HepG2 (cell line): ENCODE results near the gene TMBIM1. TPM values are rescaled to one million over a fixed set of nuclear protein-coding genes. Genes with fewer than 3 reads are reported as not detected.
A peak's percentile ranks its signal among the peaks of the same experiment; 100 is the strongest.

Experiments
- ATAC-seq: fragments of 200-7000 bp; cut with Tn5 transposase; 3 replicates; pipeline ENCODE4 v1.9.1; 2020; ENCODE audit warnings: mild to moderate bottlenecking, moderate library complexity
- BruUV-seq: library from RNA; stranded (reverse); fragments of 400-500 nt; replicated peaks from 2 replicates; lab custom pipeline; 2021; lab: Mats Ljungman, UMichigan
- CTCF ChIA-PET: fragments of 300-600 bp; formaldehyde crosslinking; extraction: SDS; loops from one replicate; lab custom pipeline; 2021; ENCODE audit warnings: low total read pairs, inconsistent platforms, low intra/inter-chr PET ratio; lab: Yijun Ruan, JAX
- POLR2A ChIA-PET: fragments of 350-600 bp; sonication (Branson Sonifier 250); formaldehyde crosslinking; loops from one replicate; lab custom pipeline; 2020; ENCODE audit warnings: antibody characterized with exemption, inconsistent platforms; lab: Yijun Ruan, JAX
- DNase-seq: peaks from one replicate; pipeline ENCODE4 v3.0.0-alpha.2; 2015; ENCODE audit warnings: low spot score
- FAIRE-seq: peaks from 3 replicates; lab custom pipeline; 2011; peaks lifted over from hg19 to GRCh38; lab: Jason Lieb, UNC
- H2AFZ ChIP-seq: one replicate; pipeline ENCODE4 v1.6.1; 2011; ENCODE audit warnings: low read length, inconsistent platforms
- H3K27ac ChIP-seq: fragments of 300-600 bp; 3 replicates; pipeline ENCODE4 v1.8.0; 2011; ENCODE audit warnings: mixed run types, mild to moderate bottlenecking, mixed read lengths, low read length, inconsistent platforms; ENCODE audit not compliant: insufficient read depth; ENCODE audit errors: extremely low read length
- H3K27me3 ChIP-seq, 2 experiments: fragments of 200-600 bp in 1 of 2; 2 replicates in 1 of 2; 3 replicates in 1 of 2; pipeline versions ENCODE4 v1.6.0 to v1.8.0; 2011; ENCODE audit warnings: low read length in 2 of 2, mild to moderate bottlenecking in 2 of 2, moderate library complexity in 2 of 2, inconsistent platforms in 1 of 2; ENCODE audit not compliant: insufficient read depth in 2 of 2, control insufficient read depth in 1 of 2
- H3K36me3 ChIP-seq, 2 experiments: fragments of 200-600 bp in 1 of 2; replicated peaks in 1 of 2; 2 replicates in 1 of 2; 3 replicates in 1 of 2; pipeline versions ENCODE4 v1.5.1 to v1.8.0; 2011; ENCODE audit warnings: low read length in 2 of 2, inconsistent platforms in 1 of 2; ENCODE audit not compliant: insufficient read depth in 2 of 2, control insufficient read depth in 1 of 2
- H3K4me1 ChIP-seq: 2 replicates; pipeline ENCODE4 v1.5.1; 2012; ENCODE audit warnings: low read length, inconsistent platforms; ENCODE audit not compliant: insufficient read depth
- H3K4me2 ChIP-seq: 2 replicates; pipeline ENCODE4 v1.6.0; 2011; ENCODE audit warnings: low read depth, low read length, inconsistent platforms
- H3K4me3 ChIP-seq, 3 experiments: fragments of 200-600 bp in 1 of 3; sonication (generic), shearing (Covaris generic) in 1 of 3; replicated peaks in 1 of 3; 2 replicates each; pipeline ENCODE4 v1.5.1; 2011 to 2016; ENCODE audit warnings: low read length in 3 of 3, inconsistent platforms in 2 of 3, low read depth in 2 of 3, mild to moderate bottlenecking in 2 of 3, control low read depth in 1 of 3, mixed read lengths in 1 of 3; ENCODE audit not compliant: insufficient read depth in 1 of 3
- H3K79me2 ChIP-seq: one replicate; pipeline ENCODE4 v1.6.1; 2011; ENCODE audit warnings: low read length, inconsistent platforms; ENCODE audit not compliant: insufficient read depth
- H3K9ac ChIP-seq: 2 replicates; pipeline ENCODE4 v1.6.0; 2011; ENCODE audit warnings: mild to moderate bottlenecking, low read depth, low read length, inconsistent platforms; ENCODE audit not compliant: insufficient read depth
- H3K9me3 ChIP-seq: 2 replicates; pipeline ENCODE4 v1.5.1; 2012; ENCODE audit warnings: mild to moderate bottlenecking, low read length
- H4K20me1 ChIP-seq: 2 replicates; pipeline ENCODE4 v1.6.0; 2011; ENCODE audit warnings: inconsistent platforms, mild to moderate bottlenecking, low read length, moderate library complexity; ENCODE audit not compliant: insufficient read depth
- HDAC1 ChIP-seq: sonication (generic); formaldehyde crosslinking; IDR thresholded peaks from 2 replicates; pipeline ENCODE4 v1.5.1; 2020; ENCODE audit warnings: mild to moderate bottlenecking, missing genetic modification reagents
- HNRNPLL ChIP-seq: fragments of 200-400 bp; formaldehyde crosslinking; IDR thresholded peaks from 2 replicates; pipeline ENCODE4 v1.6.1; 2017; ENCODE audit warnings: mild to moderate bottlenecking, low read depth, low read length; ENCODE audit not compliant: poor library complexity, severe bottlenecking
- MAFG ChIP-seq: sonication (generic); formaldehyde crosslinking; IDR thresholded peaks from 2 replicates; pipeline ENCODE4 v1.5.1; 2020; ENCODE audit warnings: mild to moderate bottlenecking, missing genetic modification reagents
- NCOA1 ChIP-seq: sonication (generic); formaldehyde crosslinking; IDR thresholded peaks from 2 replicates; pipeline ENCODE4 v1.9.0; 2021; ENCODE audit warnings: missing genetic modification reagents
- NPAS2 ChIP-seq: sonication (generic); formaldehyde crosslinking; IDR thresholded peaks from 2 replicates; pipeline ENCODE4 v1.8.0; 2022; ENCODE audit warnings: mild to moderate bottlenecking, missing genetic modification reagents, borderline replicate concordance
- PITX1 ChIP-seq: sonication (generic); formaldehyde crosslinking; IDR thresholded peaks from 2 replicates; pipeline ENCODE4 v1.5.1; 2020; ENCODE audit warnings: mild to moderate bottlenecking, missing genetic modification reagents
- SMAD3 ChIP-seq: sonication (generic); formaldehyde crosslinking; IDR thresholded peaks from 2 replicates; pipeline ENCODE4 v1.4.0; 2020; ENCODE audit warnings: missing genetic modification reagents
- ZBTB3 ChIP-seq: sonication (generic); formaldehyde crosslinking; IDR thresholded peaks from 2 replicates; pipeline ENCODE4 v1.4.0; 2020; ENCODE audit warnings: low read depth, mild to moderate bottlenecking, moderate library complexity, missing genetic modification reagents, borderline replicate concordance
- ZNF562 ChIP-seq: sonication (generic); formaldehyde crosslinking; IDR thresholded peaks from 2 replicates; pipeline ENCODE4 v1.8.0; 2022; ENCODE audit warnings: missing genetic modification reagents, borderline replicate concordance
- ZNF766 ChIP-seq: sonication (generic); formaldehyde crosslinking; IDR thresholded peaks from 2 replicates; pipeline ENCODE4 v1.5.0; 2020; ENCODE audit warnings: missing genetic modification reagents, borderline replicate concordance
- WGBS: methylation state at CpG from one replicate; pipeline ENCODE4 v1.1.6; 2017; ENCODE audit warnings: low lambda C conversion rate; 5-methylcytosine and 5-hydroxymethylcytosine counted together
- in situ Hi-C: cut with HindIII; loops from 2 replicates; pipeline ENCODE4 v1.10.0; 2017; ENCODE audit warnings: low pct_unique_long_range_greater_than_20kb; ENCODE audit not compliant: extremely low pct_ligation_motif_present
- intact Hi-C: fragments of 100-400 bp; cut with micrococcal nuclease; formaldehyde crosslinking; loops from one replicate; pipeline ENCODE4 v1.10.0; 2022; ENCODE audit not compliant: unreplicated experiment
- polyA plus RNA-seq, 8 experiments: library from polyadenylated mRNA; depleted of rRNA in 3 of 8; stranded (reverse) in 7 of 8; unstranded in 1 of 8; fragments of >200 nt; fragmentation: Illumina TruSeq in 4 of 8; extraction: Trizol in 4 of 8; gene quantifications; 2 replicates each; pipeline versions ENCODE4 v1.2.1 to v1.2.3, GENCODE V29; 2011 to 2016; ENCODE audit warnings: low read depth in 4 of 8, missing spikeins in 1 of 8, mixed read lengths in 1 of 8; ENCODE audit not compliant: insufficient read depth in 1 of 8
- total RNA-seq, 5 experiments: library from RNA; depleted of rRNA; stranded (reverse); fragments of >200 nt; fragmentation: Illumina TruSeq; extraction: Trizol; gene quantifications; 2 replicates each; pipeline ENCODE4 v1.2.3, GENCODE V29; 2016; ENCODE audit warnings: low read depth in 1 of 5
- TF ChIP-seq, protein P1 (sequence below): IDR thresholded peaks from 2 replicates; pipeline ENCODE4 v1.6.1; 2018; ENCODE audit warnings: missing genetic modification reagents, mild to moderate bottlenecking, missing compliant biosample characterization
- TF ChIP-seq, protein P2 (sequence below): sonication (generic); formaldehyde crosslinking; IDR thresholded peaks from 2 replicates; pipeline ENCODE4 v1.9.0; 2021; ENCODE audit warnings: missing genetic modification reagents, borderline replicate concordance
- TF ChIP-seq, protein P3 (sequence below): sonication (generic); formaldehyde crosslinking; IDR thresholded peaks from 2 replicates; pipeline ENCODE4 v1.4.0; 2020; ENCODE audit warnings: mild to moderate bottlenecking, low read depth, missing genetic modification reagents
- TF ChIP-seq, protein P4 (sequence below): sonication (generic); formaldehyde crosslinking; IDR thresholded peaks from 2 replicates; pipeline ENCODE4 v1.4.0; 2020; ENCODE audit warnings: mild to moderate bottlenecking, missing genetic modification reagents

TMBIM1 gene
- total and polyA plus RNA-seq, 2 of the 13 experiments (the other 11 are each of a cell fraction or from before 2014, with no cell fraction given): 127 to 139 TPM

DNA sequence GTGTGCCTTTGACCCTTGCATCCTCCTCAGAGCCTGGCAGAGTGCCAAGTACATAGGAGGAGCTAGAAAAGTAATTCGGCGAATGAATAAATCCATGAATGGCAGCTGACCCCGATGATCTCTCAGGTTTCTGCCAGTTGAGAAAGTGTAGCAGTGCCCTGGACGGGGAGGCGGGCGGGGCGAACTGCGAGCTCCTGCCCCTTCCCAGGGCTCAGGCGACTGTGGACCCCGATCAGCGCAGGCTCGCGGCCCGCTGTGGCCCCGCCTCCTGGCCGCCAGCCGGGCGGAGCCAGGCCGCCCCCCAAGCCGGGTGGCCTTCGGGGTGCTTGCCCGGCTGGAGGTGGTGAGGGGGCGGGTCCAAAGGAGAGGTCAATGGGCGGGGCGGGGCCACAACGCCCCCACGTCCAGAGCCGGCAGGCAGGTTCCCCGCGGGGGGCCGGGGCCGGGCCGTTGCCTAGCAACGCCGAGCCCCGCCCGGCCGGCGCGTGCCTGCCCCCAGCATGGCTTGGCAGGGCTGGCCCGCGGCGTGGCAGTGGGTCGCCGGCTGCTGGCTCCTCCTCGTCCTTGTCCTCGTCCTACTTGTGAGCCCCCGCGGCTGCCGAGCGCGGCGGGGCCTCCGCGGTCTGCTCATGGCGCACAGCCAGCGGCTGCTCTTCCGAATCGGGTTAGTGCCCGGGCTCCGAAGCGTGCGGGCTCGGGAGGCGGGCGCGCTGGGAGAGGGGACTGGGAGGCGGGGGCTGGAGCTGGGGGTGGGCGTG is 30.6 kb upstream of the TMBIM1 start:
- intact Hi-C loops: loop anchor here (1.0 to 2.0 kb wide), 3 partner anchors 11 to 74 kb away; partner anchors contain the start of gene TMBIM1
- TF ChIP-seq, protein P1, sequence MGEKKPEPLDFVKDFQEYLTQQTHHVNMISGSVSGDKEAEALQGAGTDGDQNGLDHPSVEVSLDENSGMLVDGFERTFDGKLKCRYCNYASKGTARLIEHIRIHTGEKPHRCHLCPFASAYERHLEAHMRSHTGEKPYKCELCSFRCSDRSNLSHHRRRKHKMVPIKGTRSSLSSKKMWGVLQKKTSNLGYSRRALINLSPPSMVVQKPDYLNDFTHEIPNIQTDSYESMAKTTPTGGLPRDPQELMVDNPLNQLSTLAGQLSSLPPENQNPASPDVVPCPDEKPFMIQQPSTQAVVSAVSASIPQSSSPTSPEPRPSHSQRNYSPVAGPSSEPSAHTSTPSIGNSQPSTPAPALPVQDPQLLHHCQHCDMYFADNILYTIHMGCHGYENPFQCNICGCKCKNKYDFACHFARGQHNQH: peak; percentile 86
- TF ChIP-seq ZBTB3 (no peak), MAFG (CRISPR knock-in tag) (no peak), ZNF562 (CRISPR knock-in tag) (no peak), HDAC1 (CRISPR knock-in tag) (peak; percentile 84), NPAS2 (CRISPR knock-in tag) (no peak), HNRNPLL (peak; percentile 63), ZNF766 (CRISPR knock-in tag) (0 out of 2 replicates have a peak, but pooled peaks have one; percentile 71), PITX1 (peak; percentile 60; the same call in 1 of the 2 replicates), SMAD3 (no peak; the same call in 1 of the 2 replicates), NCOA1 (no peak)
- TF ChIP-seq, protein P2, sequence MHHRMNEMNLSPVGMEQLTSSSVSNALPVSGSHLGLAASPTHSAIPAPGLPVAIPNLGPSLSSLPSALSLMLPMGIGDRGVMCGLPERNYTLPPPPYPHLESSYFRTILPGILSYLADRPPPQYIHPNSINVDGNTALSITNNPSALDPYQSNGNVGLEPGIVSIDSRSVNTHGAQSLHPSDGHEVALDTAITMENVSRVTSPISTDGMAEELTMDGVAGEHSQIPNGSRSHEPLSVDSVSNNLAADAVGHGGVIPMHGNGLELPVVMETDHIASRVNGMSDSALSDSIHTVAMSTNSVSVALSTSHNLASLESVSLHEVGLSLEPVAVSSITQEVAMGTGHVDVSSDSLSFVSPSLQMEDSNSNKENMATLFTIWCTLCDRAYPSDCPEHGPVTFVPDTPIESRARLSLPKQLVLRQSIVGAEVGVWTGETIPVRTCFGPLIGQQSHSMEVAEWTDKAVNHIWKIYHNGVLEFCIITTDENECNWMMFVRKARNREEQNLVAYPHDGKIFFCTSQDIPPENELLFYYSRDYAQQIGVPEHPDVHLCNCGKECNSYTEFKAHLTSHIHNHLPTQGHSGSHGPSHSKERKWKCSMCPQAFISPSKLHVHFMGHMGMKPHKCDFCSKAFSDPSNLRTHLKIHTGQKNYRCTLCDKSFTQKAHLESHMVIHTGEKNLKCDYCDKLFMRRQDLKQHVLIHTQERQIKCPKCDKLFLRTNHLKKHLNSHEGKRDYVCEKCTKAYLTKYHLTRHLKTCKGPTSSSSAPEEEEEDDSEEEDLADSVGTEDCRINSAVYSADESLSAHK (CRISPR knock-in tag): no peak
- TF ChIP-seq, protein P3, sequence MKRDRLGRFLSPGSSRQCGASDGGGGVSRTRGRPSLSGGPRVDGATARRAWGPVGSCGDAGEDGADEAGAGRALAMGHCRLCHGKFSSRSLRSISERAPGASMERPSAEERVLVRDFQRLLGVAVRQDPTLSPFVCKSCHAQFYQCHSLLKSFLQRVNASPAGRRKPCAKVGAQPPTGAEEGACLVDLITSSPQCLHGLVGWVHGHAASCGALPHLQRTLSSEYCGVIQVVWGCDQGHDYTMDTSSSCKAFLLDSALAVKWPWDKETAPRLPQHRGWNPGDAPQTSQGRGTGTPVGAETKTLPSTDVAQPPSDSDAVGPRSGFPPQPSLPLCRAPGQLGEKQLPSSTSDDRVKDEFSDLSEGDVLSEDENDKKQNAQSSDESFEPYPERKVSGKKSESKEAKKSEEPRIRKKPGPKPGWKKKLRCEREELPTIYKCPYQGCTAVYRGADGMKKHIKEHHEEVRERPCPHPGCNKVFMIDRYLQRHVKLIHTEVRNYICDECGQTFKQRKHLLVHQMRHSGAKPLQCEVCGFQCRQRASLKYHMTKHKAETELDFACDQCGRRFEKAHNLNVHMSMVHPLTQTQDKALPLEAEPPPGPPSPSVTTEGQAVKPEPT (CRISPR knock-in tag): no peak
- TF ChIP-seq, protein P4, sequence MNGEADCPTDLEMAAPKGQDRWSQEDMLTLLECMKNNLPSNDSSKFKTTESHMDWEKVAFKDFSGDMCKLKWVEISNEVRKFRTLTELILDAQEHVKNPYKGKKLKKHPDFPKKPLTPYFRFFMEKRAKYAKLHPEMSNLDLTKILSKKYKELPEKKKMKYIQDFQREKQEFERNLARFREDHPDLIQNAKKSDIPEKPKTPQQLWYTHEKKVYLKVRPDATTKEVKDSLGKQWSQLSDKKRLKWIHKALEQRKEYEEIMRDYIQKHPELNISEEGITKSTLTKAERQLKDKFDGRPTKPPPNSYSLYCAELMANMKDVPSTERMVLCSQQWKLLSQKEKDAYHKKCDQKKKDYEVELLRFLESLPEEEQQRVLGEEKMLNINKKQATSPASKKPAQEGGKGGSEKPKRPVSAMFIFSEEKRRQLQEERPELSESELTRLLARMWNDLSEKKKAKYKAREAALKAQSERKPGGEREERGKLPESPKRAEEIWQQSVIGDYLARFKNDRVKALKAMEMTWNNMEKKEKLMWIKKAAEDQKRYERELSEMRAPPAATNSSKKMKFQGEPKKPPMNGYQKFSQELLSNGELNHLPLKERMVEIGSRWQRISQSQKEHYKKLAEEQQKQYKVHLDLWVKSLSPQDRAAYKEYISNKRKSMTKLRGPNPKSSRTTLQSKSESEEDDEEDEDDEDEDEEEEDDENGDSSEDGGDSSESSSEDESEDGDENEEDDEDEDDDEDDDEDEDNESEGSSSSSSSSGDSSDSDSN (CRISPR knock-in tag): peak; percentile 54; the same call in 1 of the 2 replicates

More for the DNA sequence above, 30.6 kb upstream of the TMBIM1 start:
- FAIRE-seq (no peak), ATAC-seq (peak; percentile 83), DNase-seq (peak; percentile 97)
- under 1% methylated on average over 32 of the region's 69 CpGs for WGBS
- Histone ChIP-seq H3K9me3 (no peaks in the 10 kb centered on the region), H3K4me1 (peaks cover 35% of the 10 kb centered on the region), H2AFZ (no peak overlapping the region), H3K36me3 (no peaks in the 10 kb centered on the region), H3K27ac (peak overlapping the region; percentile 87), H3K27me3 (no peaks in the 10 kb centered on the region; a peak in 1 of 5 replicates), H3K79me2 (no peaks in the 10 kb centered on the region), H3K4me3 (peak overlapping the region; percentile 64 to 99 (median 78)), H4K20me1 (no peaks in the 10 kb centered on the region), H3K4me2 (peak overlapping the region; percentile 89), H3K9ac (peak overlapping the region; percentile 84)
- ChIA-PET POLR2A (interaction anchor here (0.6 to 3.7 kb wide), 30 partner anchors 9 to 1065 kb away, joined by 3 to 66 read pairs (median 7); partner anchors contain the start of genes AAMP, CATIP, CTDSP1 and DNPEP), CTCF (no interaction called here)
- BruUV-seq: no TSS peak
- in situ Hi-C loops: no loop called here
